ENCODE data around the gene CCM2. TPM values are rescaled to one million over a fixed set of nuclear protein-coding genes. Genes with fewer than 3 reads are reported as not detected.

The CCM2 gene
- total and polyA plus RNA-seq, 9 donors, result 16.2 to 34.6 (median 23.1) TPM

DNA sequence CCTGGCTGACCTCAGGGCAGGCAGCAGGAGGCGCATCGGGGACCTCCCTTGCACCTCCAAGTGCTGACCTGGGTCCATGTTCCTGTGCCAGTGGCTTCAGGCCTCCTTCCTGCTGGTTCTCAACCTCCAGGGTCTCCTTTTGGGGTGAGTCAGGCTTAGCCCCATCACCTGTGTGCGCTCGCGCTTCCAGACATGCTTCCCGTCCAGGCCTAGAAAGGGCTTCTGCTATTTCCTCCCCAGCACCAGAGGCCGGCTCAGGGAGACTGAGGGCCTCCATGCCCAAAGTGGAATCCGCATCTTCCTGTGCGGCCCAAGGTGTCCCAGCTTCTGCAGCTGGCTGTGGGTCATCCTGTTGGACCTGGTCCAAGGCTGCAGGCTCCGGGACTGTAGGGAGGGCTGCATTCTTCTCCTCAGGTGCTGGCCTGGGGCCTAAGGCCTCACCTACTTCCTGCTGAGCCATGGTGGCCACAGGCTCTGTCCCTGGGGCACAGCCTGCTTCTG is 82.9 kb downstream of the CCM2 start:
- Histone ChIP-seq H3K36me3 (no peaks in the 10 kb centered on the region), H3K27ac (no peak overlapping the region), H3K4me3 (no peak overlapping the region), H3K9me3 (no peaks in the 10 kb centered on the region), H3K27me3 (no peaks in the 10 kb centered on the region), H3K4me1 (ENCODE audit: insufficient read depth) (peaks cover 3% of the 10 kb centered on the region)
- no peak for TF ChIP-seq EP300 (IDR thresholded peaks at IDR 0.05)
- no peak for TF ChIP-seq POLR2A (IDR thresholded peaks at IDR 0.05)
- TF ChIP-seq, protein P1, sequence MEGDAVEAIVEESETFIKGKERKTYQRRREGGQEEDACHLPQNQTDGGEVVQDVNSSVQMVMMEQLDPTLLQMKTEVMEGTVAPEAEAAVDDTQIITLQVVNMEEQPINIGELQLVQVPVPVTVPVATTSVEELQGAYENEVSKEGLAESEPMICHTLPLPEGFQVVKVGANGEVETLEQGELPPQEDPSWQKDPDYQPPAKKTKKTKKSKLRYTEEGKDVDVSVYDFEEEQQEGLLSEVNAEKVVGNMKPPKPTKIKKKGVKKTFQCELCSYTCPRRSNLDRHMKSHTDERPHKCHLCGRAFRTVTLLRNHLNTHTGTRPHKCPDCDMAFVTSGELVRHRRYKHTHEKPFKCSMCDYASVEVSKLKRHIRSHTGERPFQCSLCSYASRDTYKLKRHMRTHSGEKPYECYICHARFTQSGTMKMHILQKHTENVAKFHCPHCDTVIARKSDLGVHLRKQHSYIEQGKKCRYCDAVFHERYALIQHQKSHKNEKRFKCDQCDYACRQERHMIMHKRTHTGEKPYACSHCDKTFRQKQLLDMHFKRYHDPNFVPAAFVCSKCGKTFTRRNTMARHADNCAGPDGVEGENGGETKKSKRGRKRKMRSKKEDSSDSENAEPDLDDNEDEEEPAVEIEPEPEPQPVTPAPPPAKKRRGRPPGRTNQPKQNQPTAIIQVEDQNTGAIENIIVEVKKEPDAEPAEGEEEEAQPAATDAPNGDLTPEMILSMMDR (IDR thresholded peaks at IDR 0.05), result no peak
- DNase-seq, result peak in 1 of 5 donors; percentile 33
- intact Hi-C loops (cut with DNase I), result no loop called here
- 76 to 85% (median 76%) methylated on average over 9 to 10 of the region's 10 CpGs for WGBS, 3 donors

DNA sequence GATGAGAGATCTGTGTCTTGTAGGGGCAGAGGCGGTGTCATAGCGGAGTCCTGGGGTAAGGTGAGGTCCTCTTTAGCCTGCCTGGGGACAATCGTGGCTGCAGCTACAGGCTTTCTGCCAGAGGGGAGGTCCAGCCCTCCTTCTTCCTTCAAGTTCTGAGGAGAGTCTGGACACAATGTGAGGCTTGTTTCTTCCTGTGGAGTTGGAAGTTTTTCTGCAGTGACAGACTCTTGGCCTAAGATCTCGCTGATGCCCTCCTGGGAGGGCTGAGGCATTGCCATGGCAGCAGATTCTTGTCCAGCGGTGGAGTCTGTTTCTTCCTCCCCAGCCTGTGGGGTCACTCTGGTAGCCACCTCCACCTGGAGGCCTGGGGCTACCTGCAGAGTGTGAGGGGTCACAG is 84.3 kb downstream of the CCM2 start:
- intact Hi-C loops (cut with DNase I), result no loop called here
- H3K4me1 ChIP-seq (ENCODE audit: insufficient read depth), result peaks cover 6% of the 10 kb centered on the region
- no peaks in the 10 kb centered on the region for H3K27me3 ChIP-seq
- H3K27ac ChIP-seq, result no peak overlapping the region
- H3K9me3 ChIP-seq, result no peaks in the 10 kb centered on the region
- no peaks in the 10 kb centered on the region for H3K36me3 ChIP-seq
- 69 to 77% (median 76%) methylated on average over 5 of the region's 5 CpGs for WGBS, 3 donors
- TF ChIP-seq POLR2A (IDR thresholded peaks at IDR 0.05), result no peak
- TF ChIP-seq, protein P1 (IDR thresholded peaks at IDR 0.05), result no peak
- no peak for TF ChIP-seq EP300 (IDR thresholded peaks at IDR 0.05)
- H3K4me3 ChIP-seq, result no peak overlapping the region
- DNase-seq, result peak in 1 of 5 donors; percentile 21

DNA sequence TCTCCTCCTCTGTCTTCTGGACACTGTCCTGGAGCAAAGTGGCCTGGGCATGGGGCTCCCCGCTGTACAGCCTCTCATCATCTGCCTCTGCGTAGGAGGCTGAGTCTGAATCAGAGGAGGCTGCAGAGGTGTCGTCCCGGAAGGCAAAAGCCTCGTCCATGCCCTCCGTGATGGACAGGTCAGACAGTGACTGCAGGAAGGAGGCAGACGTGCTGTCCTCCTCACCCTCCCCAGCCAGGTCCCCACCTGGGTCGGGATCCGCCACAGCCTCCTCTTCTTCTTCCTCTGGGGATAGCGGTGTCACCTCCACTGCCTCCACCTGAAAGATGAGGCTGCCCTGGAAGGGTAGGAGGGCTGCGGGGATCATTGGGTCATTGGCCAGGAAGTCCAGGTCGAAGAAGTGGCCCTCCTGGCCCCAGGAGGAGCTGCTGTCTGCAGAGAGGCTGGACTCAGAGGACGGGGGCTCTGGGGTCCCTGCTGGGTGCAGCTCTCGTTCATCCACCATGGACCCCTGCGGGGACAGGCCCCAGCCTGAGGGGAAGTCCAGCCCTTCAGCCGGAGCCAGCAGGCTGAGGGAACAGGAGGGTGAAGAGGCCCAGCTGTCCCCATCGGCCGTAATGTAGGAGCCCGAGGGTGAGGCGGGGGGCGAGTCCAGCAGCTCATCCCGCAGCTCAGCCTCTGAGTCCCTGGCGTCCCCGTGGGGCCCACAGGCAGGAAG is 85.1 kb downstream of the CCM2 start:
- DNase-seq, result peak in 1 of 5 donors; percentile 31
- no peak overlapping the region for H3K27ac ChIP-seq
- 69 to 74% (median 72%) methylated on average over 24 of the region's 24 CpGs for WGBS, 3 donors

DNA sequence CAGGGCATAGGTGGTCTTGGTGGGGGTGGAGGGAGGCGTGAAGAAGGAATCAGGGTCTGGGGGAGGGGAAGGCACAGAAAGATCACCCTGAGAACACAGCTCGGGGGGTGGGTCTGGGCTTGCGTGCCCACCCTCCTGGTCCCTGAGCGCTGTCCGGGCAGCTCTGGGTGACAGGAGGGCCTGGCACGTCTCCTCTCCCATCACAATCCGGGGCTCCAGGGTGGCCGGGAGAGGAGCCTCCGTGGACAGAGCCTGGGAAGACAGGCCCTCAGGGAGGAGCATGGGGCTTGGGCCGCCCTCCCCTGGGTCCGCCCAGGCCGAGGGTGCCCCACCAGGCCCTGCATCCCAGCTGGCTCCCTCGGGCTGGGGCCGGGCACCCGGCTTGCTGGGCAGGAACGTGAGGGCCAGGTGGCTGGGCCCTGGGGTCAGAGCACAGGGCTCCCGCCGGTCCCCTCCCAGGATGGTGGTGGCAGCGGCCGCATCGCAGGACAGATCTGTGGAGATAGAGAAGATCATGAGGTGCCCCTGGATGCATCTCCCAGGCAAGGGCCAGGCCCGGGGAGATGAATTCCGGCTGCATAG is 85.7 kb downstream of the CCM2 start:
- Histone ChIP-seq H3K4me3 (no peak overlapping the region), H3K27me3 (no peaks in the 10 kb centered on the region), H3K27ac (no peak overlapping the region), H3K4me1 (ENCODE audit: insufficient read depth) (peaks cover 6% of the 10 kb centered on the region), H3K36me3 (no peaks in the 10 kb centered on the region), H3K9me3 (no peaks in the 10 kb centered on the region)
- no peak for TF ChIP-seq EP300 (IDR thresholded peaks at IDR 0.05)
- TF ChIP-seq, protein P1 (IDR thresholded peaks at IDR 0.05), result no peak
- no peak for TF ChIP-seq POLR2A (IDR thresholded peaks at IDR 0.05)
- intact Hi-C loops (cut with DNase I), result no loop called here
- WGBS, 3 donors, result 83 to 87% (median 85%) methylated on average over 22 to 23 of the region's 23 CpGs
- DNase-seq, result peak in 1 of 5 donors; percentile 31

More for the DNA sequence above, 85.1 kb downstream of the CCM2 start:
- no peak overlapping the region for H3K4me3 ChIP-seq
- H3K9me3 ChIP-seq, result no peaks in the 10 kb centered on the region
- TF ChIP-seq, protein P1 (IDR thresholded peaks at IDR 0.05), result no peak
- TF ChIP-seq POLR2A (IDR thresholded peaks at IDR 0.05) (no peak), EP300 (IDR thresholded peaks at IDR 0.05) (no peak)
- peaks cover 6% of the 10 kb centered on the region for H3K4me1 ChIP-seq (ENCODE audit: insufficient read depth)
- H3K36me3 ChIP-seq, result no peaks in the 10 kb centered on the region
- intact Hi-C loops (cut with DNase I), result no loop called here
- no peaks in the 10 kb centered on the region for H3K27me3 ChIP-seq

Data from ovary (tissue), 9 donors.